GM12865 (cell line): ENCODE data around the gene EIF4E3.

Experiments
- DNase-seq: peaks from one replicate; pipeline ENCODE4 v3.0.0; 2010; ENCODE audit warnings: low read depth
- H3K4me3 ChIP-seq: 2 replicates; pipeline ENCODE4 v1.5.1; 2011; ENCODE audit warnings: mild to moderate bottlenecking, low read depth, low read length, control low read depth
- CTCF ChIP-seq: IDR thresholded peaks from 2 replicates; pipeline ENCODE4 v1.5.1; 2011; ENCODE audit warnings: low read length, control low read depth, low read depth, inconsistent platforms; ENCODE audit not compliant: insufficient read depth; ENCODE audit errors: missing control alignments

Gene EIF4E3

GRCh38 chr3:71680603-71681002 lies 44.6 kb downstream of the EIF4E3 start:
- TF ChIP-seq CTCF = no peak
- H3K4me3 ChIP-seq = no peak overlapping the region
- no peak for DNase-seq

- no peak for DNase-seq
- TF ChIP-seq CTCF = no peak
- H3K4me3 ChIP-seq = no peak overlapping the region
Observed at GRCh38 chr3:71676931-71677330, 48.3 kb downstream of the EIF4E3 start.

GRCh38 chr3:71673486-71673885 lies 51.7 kb downstream of the EIF4E3 start:
- no peak for TF ChIP-seq CTCF
- no peak overlapping the region for H3K4me3 ChIP-seq
- DNase-seq = no peak

- no peak overlapping the region for H3K4me3 ChIP-seq
- no peak for TF ChIP-seq CTCF
- DNase-seq = no peak
Observed at GRCh38 chr3:71672807-71673206, 52.4 kb downstream of the EIF4E3 start.

GRCh38 chr3:71672340-71672739 lies 52.9 kb downstream of the EIF4E3 start:
- no peak for TF ChIP-seq CTCF
- H3K4me3 ChIP-seq = no peak overlapping the region
- DNase-seq = no peak

- DNase-seq = no peak
- no peak for TF ChIP-seq CTCF
- no peak overlapping the region for H3K4me3 ChIP-seq
Observed at GRCh38 chr3:71671216-71671845, 53.9 kb downstream of the EIF4E3 start.

- H3K4me3 ChIP-seq = no peak overlapping the region
- no peak for DNase-seq
- TF ChIP-seq CTCF = no peak
Observed at GRCh38 chr3:71662568-71662967, 62.6 kb downstream of the EIF4E3 start.
